GM12878 (cell line): ENCODE measurements around the gene SHH. TPM values are rescaled to one million over a fixed set of nuclear protein-coding genes. Genes with fewer than 3 reads are reported as not detected.

ENCODE experiments used
- ATAC-seq: fragments of 200-7000 bp; cut with Tn5 transposase; 3 replicates; pipeline ENCODE4 v1.9.1; 2020; ENCODE audit warnings: mild to moderate bottlenecking, moderate library complexity
- BruUV-seq: library from RNA; stranded (reverse); fragments of 400-500 nt; replicated peaks from 2 replicates; lab custom pipeline; 2021; lab: Mats Ljungman, UMichigan
- CTCF ChIA-PET: fragments of 300-600 bp; sonication (Branson Sonifier 250); formaldehyde crosslinking; extraction: SDS; loops from one replicate; lab custom pipeline; 2021; ENCODE audit warnings: inconsistent platforms; lab: Yijun Ruan, JAX
- POLR2A ChIA-PET: fragments of 350-600 bp; formaldehyde crosslinking; extraction: SDS; loops from one replicate; lab custom pipeline; 2021; ENCODE audit warnings: inconsistent platforms; lab: Charles Lee
- RAD21 ChIA-PET: fragments of 300-600 bp; sonication (Branson Sonifier 250); formaldehyde crosslinking; loops from one replicate; lab custom pipeline; 2023; ENCODE audit warnings: antibody characterized with exemption; ENCODE audit not compliant: unreplicated experiment; lab: Charles Lee
- SMC1A ChIA-PET: fragments of 300-600 bp; sonication (Branson Sonifier 250); formaldehyde crosslinking; loops from one replicate; lab custom pipeline; 2023; ENCODE audit not compliant: unreplicated experiment, uncharacterized antibody; lab: Charles Lee
- DNase-seq: peaks from one replicate; pipeline ENCODE4 v3.0.0-alpha.2; 2011; ENCODE audit warnings: low read depth, low spot score
- FAIRE-seq: peaks from 3 replicates; lab custom pipeline; 2011; peaks lifted over from hg19 to GRCh38; lab: Jason Lieb, UNC
- H2AFZ ChIP-seq: 2 replicates; pipeline ENCODE4 v1.6.0; 2011; ENCODE audit warnings: low read depth, low read length, control low read depth; ENCODE audit not compliant: control insufficient read depth
- H3K27ac ChIP-seq: 2 replicates; pipeline ENCODE4 v1.5.1; 2011; ENCODE audit warnings: control low read depth; ENCODE audit not compliant: control insufficient read depth, insufficient read depth
- H3K27me3 ChIP-seq, 2 experiments: replicated peaks in 1 of 2; 2 replicates each; pipeline versions ENCODE4 v1.6.0 to v1.6.1; 2011; ENCODE audit warnings: low read length in 1 of 2; ENCODE audit not compliant: control insufficient read depth in 2 of 2, insufficient read depth in 2 of 2
- H3K36me3 ChIP-seq, 2 experiments: 2 replicates each; pipeline ENCODE4 v1.5.1; 2011; ENCODE audit warnings: low read length in 1 of 2; ENCODE audit not compliant: control insufficient read depth in 2 of 2, insufficient read depth in 2 of 2
- H3K4me1 ChIP-seq: 2 replicates; pipeline ENCODE4 v1.6.1; 2011; ENCODE audit warnings: mild to moderate bottlenecking, low read length, moderate library complexity, mixed read lengths; ENCODE audit not compliant: control insufficient read depth, insufficient read depth
- H3K4me2 ChIP-seq: 2 replicates; pipeline ENCODE4 v1.6.0; 2011; ENCODE audit warnings: control low read depth; ENCODE audit not compliant: control insufficient read depth, insufficient read depth
- H3K4me3 ChIP-seq: fragments of 200-600 bp; sonication (generic); 2 replicates; pipeline ENCODE4 v1.5.1; 2016
- H3K79me2 ChIP-seq: 2 replicates; pipeline ENCODE4 v1.6.0; 2011; ENCODE audit warnings: low read length; ENCODE audit not compliant: control insufficient read depth, insufficient read depth
- H3K9ac ChIP-seq: 2 replicates; pipeline ENCODE4 v1.8.0; 2011; ENCODE audit warnings: low read length, control low read depth, mixed read lengths; ENCODE audit not compliant: control insufficient read depth, insufficient read depth
- H3K9me3 ChIP-seq: replicated peaks from 3 replicates; pipeline ENCODE4 v1.5.1; 2011; ENCODE audit warnings: mild to moderate bottlenecking, low read length; ENCODE audit not compliant: control insufficient read depth, insufficient read depth
- H4K20me1 ChIP-seq: 2 replicates; pipeline ENCODE4 v1.6.0; 2011; ENCODE audit not compliant: control insufficient read depth, insufficient read depth
- BCLAF1 ChIP-seq: fragments of 450-650 bp; IDR thresholded peaks from 2 replicates; pipeline ENCODE4 v1.6.1; 2017; ENCODE audit warnings: antibody characterized with exemption, mild to moderate bottlenecking, moderate library complexity
- BMI1 ChIP-seq: fragments of 450-650 bp; IDR thresholded peaks from 2 replicates; pipeline ENCODE4 v1.6.1; 2016; ENCODE audit warnings: mild to moderate bottlenecking, moderate library complexity, borderline replicate concordance
- CUX1 ChIP-seq: IDR thresholded peaks from 2 replicates; pipeline ENCODE4 v1.6.1; 2012; ENCODE audit warnings: improper control_type of control experiment, low read depth, low read length; ENCODE audit not compliant: insufficient replicate concordance
- E4F1 ChIP-seq: fragments of 450-650 bp; IDR thresholded peaks from 2 replicates; pipeline ENCODE4 v1.6.1; 2018; ENCODE audit warnings: borderline replicate concordance, mild to moderate bottlenecking; ENCODE audit not compliant: partially characterized antibody
- GABPA ChIP-seq: IDR thresholded peaks from 2 replicates; pipeline ENCODE4 v1.6.1; 2014; ENCODE audit warnings: antibody characterized with exemption, low read depth, mild to moderate bottlenecking, inconsistent platforms
- PAX5 ChIP-seq: IDR thresholded peaks from 2 replicates; pipeline ENCODE4 v1.6.1; 2011; ENCODE audit warnings: low read depth, low read length, borderline replicate concordance
- RCOR1 ChIP-seq: conservative IDR thresholded peaks from 2 replicates; pipeline ENCODE4 v1.6.1; 2012; ENCODE audit warnings: low read depth, low read length, improper control_type of control experiment
- SMARCA5 ChIP-seq: fragments of 450-650 bp; IDR thresholded peaks from 2 replicates; pipeline ENCODE4 v1.6.1; 2017; ENCODE audit warnings: mild to moderate bottlenecking
- SPI1 ChIP-seq: IDR thresholded peaks from 2 replicates; pipeline ENCODE4 v1.6.1; 2011; ENCODE audit warnings: low read depth, mild to moderate bottlenecking, low read length, moderate library complexity, borderline replicate concordance; ENCODE audit not compliant: insufficient read depth
- SREBF1 ChIP-seq: IDR thresholded peaks from 2 replicates; pipeline ENCODE4 v1.6.1; 2012; ENCODE audit warnings: mild to moderate bottlenecking, low read length
- TARDBP ChIP-seq: IDR thresholded peaks from 2 replicates; pipeline ENCODE4 v1.6.1; 2016; ENCODE audit warnings: borderline replicate concordance
- ZNF217 ChIP-seq: fragments of 450-650 bp; IDR thresholded peaks from 2 replicates; pipeline ENCODE4 v1.6.1; 2017; ENCODE audit warnings: antibody characterized with exemption, mild to moderate bottlenecking
- WGBS: methylation state at CpG from one replicate; pipeline ENCODE4 v1.1.6; 2016; ENCODE audit warnings: low lambda C conversion rate; ENCODE audit not compliant: insufficient replicate concordance, insufficient coverage; ENCODE audit errors: missing lambda C conversion rate; 5-methylcytosine and 5-hydroxymethylcytosine counted together
- in situ Hi-C: fragments of 300-500 bp; cut with MboI; formaldehyde crosslinking; loops from 9 replicates; pipeline ENCODE4 v1.14.3; 2018; ENCODE audit warnings: mixed read lengths
- intact Hi-C: fragments of 100-400 bp; cut with micrococcal nuclease; formaldehyde crosslinking; loops from one replicate; pipeline ENCODE4 v1.14.2; 2022; ENCODE audit not compliant: unreplicated experiment
- polyA plus RNA-seq, 11 experiments: library from polyadenylated mRNA; depleted of rRNA in 4 of 11; unstranded in 6 of 11; stranded (reverse) in 5 of 11; fragments of >200 nt; fragmentation: Nextera tagmentation in 4 of 11; fragmentation: Illumina TruSeq in 1 of 11; extraction: Ambion mirVana in 4 of 11; extraction: Trizol in 1 of 11; gene quantifications; 1 replicate in 1 of 11; 2 replicates in 10 of 11; pipeline versions ENCODE4 v1.2.1 to v1.2.3, GENCODE V29; 2011 to 2016; ENCODE audit warnings: inconsistent platforms in 2 of 11, missing spikeins in 2 of 11, low read depth in 1 of 11
- total RNA-seq, 4 experiments: library from RNA; depleted of rRNA in 3 of 4; stranded (reverse); fragments of >200 nt in 3 of 4; fragmentation: Illumina TruSeq in 1 of 4; extraction: Trizol in 1 of 4; gene quantifications; 2 replicates each; pipeline versions ENCODE4 v1.2.1 to v1.2.3, GENCODE V29; 2013 to 2021

The SHH gene
- total and polyA plus RNA-seq, 10 of the 15 experiments (the other 5 are each of a cell fraction or from before 2014, with no cell fraction given) = not detected

GRCh38 chr7:155844526-155844925 lies 32.3 kb upstream of the SHH start (continued):
- TF ChIP-seq ZNF217 (no peak), BMI1 (no peak), GABPA (no peak)

- CTCF ChIA-PET = no interaction called here
- no peaks in the 10 kb centered on the region for H3K4me1 ChIP-seq
- RAD21 ChIA-PET = no interaction called here
- no TSS peak for BruUV-seq
- peaks cover 0 to 2% of the 10 kb centered on the region in 2 experiments; a peak in 1 of 4 replicates for H3K27me3 ChIP-seq
- WGBS = 48% methylated on average over 14 of the region's 14 CpGs
- no peaks in the 10 kb centered on the region for H3K9me3 ChIP-seq
- POLR2A ChIA-PET = no interaction called here
- SMC1A ChIA-PET = no interaction called here
- no peak overlapping the region for H3K9ac ChIP-seq
- H3K27ac ChIP-seq = no peak overlapping the region
- H4K20me1 ChIP-seq = no peaks in the 10 kb centered on the region
- in situ Hi-C loops (no loop called here), intact Hi-C loops (no loop called here)
- H3K4me3 ChIP-seq = no peak overlapping the region
- FAIRE-seq (no peak), DNase-seq (no peak), ATAC-seq (no peak)
- H3K4me2 ChIP-seq = no peak overlapping the region
- H3K79me2 ChIP-seq = no peaks in the 10 kb centered on the region
- no peaks in the 10 kb centered on the region for H3K36me3 ChIP-seq
- H2AFZ ChIP-seq = no peak overlapping the region
- no peak for TF ChIP-seq E4F1
- TF ChIP-seq CUX1 = no peak
- TF ChIP-seq RCOR1 = no peak
- TF ChIP-seq SMARCA5 = no peak
- TF ChIP-seq TARDBP = no peak
- no peak for TF ChIP-seq SPI1
- no peak for TF ChIP-seq SREBF1
- no peak for TF ChIP-seq BCLAF1
- no peak for TF ChIP-seq PAX5
Observed at GRCh38 chr7:155844019-155844453, 31.8 kb upstream of the SHH start.
